OCI-M2 (cell line): ENCODE data around the gene ARRB1.
"Not testable (repeated sequence)": the region's sequence is repeated elsewhere in the genome, so short reads cannot be mapped to it uniquely, and the experiment has no call there.

Experiments
- DNase-seq: peaks from one replicate; lab custom pipeline; 2025; ENCODE audit not compliant: unreplicated experiment; lab: John Stamatoyannopoulos, UW

The ARRB1 gene

DNA sequence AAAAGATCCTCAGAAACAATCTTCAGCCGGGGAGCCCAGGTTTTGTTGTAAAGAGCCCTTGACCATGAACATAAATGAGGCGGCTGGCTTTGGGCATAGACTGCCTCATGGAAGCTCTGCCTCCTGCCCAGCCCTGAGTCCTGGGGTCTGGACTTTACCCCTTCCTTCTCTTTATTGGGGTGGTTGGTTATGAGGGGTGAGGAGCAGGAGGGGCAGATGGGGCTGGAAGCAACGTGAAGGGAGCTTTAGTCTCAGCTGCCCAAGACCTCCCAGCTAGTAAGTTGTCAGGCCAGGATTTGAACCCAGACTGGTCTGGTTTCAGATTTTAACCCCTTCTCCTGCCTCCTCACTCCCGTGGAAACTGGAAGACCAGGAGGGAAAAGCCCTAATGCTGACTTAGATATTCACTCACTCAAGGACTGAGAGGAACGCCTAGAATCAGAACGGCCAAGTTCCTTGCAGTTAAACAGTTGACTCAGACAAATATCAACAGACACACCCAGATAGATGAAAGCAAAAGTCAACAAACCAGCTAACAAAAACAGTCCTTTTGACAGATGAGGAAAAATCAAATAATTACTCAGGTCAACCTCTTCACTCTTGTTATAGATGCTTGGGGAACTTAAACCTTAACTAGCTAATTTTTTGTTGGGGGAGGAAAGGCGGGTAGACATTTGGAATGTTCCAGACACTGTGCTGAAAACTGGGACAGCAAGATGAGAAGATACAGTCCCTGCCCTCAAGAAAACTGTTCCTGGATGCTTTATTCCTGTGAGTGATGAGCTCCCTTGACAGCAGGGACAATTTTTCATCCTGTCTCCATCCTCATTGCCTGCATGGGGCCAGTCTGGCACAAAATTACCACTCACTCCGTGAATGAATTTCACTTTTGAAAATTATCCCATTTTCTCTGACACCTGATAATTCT, 20.8 kb upstream of the ARRB1 start:
- no peak for DNase-seq

DNA sequence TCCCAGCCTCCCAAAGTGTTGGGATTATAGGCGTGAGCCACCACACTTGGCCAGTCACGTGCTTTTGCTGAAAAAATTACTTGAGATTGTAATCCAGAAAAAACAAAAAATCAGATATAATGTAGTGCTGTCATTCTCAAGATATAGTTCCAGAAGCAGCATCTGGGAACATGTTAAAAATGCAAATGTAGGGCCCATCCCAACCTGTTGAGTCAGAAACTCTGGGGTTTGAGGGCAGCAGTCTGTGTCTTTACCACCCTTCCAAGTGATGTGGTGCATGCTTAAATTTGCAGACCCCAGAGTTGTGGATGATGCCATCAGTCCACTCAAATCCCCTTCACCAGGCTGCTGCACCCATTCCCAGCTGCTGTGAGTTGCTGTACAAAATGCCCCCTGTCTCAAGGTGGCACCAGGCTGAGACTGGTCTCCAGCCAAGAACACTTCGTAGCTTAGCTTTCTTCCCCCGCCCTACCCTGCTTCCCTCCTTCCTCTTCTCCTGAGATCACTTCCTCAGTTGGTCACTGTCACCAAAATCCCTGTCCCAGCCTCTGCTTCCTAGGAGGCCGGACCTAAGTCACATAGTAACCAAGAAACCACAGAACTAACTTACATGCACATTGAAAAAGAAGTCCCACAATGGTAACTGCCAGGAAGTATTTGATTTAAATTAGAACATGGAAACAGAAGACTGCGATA, 18.2 kb upstream of the ARRB1 start:
- DNase-seq = no peak

DNA sequence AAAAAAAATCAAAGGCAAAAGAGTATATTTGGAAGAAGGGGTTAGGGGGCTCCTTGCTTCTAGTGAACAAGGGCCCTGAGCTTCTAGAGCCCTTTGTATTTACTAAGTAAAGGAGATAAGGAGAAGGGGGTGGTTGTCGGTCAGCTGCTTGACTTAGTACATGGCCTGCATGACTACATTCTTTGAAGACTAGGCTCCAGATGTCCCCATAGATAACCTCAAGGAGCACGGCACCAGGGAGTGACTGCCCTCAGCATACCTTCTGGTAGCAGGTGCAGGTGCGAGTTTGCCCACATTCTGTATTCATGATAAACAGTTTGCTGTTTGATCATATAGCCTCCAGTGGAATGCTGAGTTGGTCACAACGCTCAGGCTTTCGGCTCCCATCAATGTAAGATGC, 15.4 kb upstream of the ARRB1 start:
- not testable (repeated sequence) for DNase-seq

DNA sequence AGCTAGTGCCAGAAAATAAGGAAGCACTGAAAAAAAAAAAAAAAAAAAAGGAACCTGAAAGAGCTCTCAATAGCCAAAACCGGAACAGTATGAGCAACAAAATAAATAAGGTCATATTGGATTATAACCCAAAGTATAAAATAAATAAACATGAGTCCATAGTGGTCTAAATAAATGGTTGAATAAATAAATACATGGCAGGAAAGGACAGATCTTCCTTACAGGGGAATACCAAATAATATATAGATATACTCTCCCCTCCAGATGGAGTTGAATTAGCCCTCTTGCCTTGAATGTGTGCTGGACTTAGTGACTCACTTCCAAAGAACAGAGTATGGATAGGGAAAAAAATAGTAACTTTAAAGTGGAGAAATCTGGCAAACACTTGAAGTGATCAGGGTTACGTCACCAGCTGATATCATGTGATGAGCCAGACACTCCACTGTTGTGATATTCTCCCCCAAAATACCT, 14.3 kb upstream of the ARRB1 start:
- no peak for DNase-seq

DNA sequence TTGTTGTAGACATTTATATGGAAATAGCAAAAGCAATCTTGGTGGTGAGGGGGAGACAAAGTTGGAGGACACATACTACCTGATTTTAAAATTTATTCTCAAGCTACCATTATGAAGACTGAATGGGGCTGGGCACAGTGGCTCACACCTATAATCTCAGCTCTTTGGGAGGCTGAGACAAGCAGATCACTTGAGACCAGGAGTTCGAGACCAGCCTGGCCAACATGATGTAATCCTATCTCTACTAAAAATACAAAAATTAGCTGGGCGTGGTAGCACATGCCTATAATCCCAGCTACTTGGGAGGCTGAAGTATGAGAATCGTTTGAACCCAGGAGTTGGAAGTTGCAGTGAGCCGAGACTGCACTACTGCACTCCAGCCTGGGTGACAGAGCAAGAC, 10.8 kb upstream of the ARRB1 start:
- DNase-seq = not testable (repeated sequence)

DNA sequence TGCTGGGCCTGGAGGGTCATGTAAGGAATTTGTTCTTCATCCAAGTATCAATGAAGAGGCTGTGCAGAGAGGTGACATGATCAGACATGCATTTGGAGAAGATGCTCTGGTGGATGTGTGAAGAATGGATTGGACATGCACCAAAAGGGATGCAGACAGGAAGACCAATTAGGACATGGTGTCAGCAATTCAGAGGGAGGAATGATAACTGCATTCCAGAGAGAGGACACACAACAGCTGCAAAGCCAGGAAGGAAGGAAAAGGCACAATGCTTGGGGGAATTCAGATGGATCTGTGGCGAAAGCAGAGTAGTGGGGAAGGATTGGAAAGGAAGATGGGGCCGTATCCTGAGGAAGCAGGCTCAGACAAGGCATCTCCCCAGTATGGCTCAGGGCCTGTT, 5.2 kb upstream of the ARRB1 start:
- DNase-seq = no peak

DNA sequence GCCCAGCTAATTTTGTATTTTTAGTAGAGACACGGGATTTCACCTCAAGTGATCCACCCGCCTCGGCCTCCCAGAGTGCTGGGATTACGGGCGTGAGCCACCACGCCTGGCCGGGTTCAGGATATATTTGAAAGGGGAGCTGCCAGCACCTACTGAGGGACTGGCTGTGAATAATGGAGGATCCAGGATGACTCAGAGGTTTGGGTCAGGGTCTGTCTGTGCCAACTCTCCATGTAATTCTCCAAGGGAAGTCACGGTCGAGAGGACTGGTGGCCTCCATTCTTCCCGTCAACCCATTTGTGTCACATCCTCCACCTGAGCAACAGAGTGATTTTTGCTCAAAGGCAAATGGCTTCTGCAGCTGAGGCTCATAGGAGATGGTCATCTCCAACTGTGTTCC, 3.6 kb upstream of the ARRB1 start:
- no peak for DNase-seq

DNA sequence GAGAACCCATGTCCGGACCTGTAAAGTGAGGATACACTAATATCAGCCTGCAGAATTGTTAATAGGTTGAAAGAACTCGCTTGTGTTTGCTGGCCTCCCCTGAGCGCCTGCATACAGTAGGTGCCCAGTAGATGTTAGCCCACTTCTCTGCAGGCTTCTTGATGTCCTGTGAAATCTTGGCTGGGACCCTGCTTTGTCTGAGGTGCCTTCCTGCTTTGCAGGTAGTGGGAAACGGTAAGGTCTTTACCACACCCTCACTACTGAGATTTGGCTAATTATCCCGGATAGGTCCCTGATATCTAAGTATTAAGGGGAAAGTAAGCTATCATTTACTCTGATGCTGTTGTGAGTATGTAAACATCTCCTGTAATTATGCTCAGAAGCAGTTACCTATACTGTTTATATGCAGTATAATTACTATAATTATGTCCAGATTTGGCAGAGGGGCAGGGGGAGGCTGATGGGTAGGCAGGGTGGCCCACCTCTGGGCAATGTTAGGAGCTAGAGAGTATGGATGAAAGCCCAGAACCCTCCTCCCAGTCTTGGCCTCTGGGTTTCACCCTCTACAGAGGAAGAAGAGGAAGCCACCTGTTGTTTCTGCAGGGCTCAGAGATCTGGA, 1.2 kb upstream of the ARRB1 start:
- no peak for DNase-seq

DNA sequence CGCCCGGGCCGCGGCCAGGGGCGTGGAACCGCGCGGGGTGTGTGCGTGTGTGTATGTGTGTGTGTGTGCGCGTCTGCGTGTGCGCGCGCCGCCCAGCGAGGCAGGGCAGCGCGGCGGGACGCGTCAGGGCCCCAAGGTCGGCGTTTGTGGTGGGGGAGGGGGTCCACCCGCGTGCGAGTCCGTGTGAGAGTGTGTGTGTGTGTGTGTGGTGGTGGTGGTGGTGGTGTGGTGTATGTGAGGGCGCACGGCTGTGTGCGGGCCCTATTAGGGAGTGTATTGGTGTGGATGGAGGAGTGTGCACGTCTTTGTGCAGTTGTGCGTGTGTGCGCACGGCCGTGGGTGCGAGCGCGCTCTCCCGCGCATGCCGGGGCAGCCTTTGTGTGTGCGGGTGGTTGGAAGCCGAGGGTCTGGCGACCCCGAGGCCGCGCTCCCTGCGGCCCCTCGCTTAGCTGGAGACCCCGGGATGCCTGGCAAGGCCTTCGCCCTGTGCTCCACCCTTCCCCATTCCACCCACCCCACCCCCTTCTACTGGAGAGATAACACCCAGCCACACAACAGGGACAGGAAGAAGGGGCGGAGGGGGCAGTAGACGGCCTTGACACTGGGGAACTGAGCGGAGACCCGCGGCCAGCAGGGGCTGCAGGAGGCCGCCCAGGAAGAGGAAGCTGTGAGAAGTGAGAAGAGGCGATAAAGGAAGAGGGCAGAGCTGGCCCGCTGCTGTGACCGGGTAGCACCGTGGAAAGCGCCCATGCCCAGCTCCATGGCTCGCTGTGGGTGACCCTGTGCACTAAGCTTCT, 528 bp upstream of the ARRB1 start:
- no peak for DNase-seq

DNA sequence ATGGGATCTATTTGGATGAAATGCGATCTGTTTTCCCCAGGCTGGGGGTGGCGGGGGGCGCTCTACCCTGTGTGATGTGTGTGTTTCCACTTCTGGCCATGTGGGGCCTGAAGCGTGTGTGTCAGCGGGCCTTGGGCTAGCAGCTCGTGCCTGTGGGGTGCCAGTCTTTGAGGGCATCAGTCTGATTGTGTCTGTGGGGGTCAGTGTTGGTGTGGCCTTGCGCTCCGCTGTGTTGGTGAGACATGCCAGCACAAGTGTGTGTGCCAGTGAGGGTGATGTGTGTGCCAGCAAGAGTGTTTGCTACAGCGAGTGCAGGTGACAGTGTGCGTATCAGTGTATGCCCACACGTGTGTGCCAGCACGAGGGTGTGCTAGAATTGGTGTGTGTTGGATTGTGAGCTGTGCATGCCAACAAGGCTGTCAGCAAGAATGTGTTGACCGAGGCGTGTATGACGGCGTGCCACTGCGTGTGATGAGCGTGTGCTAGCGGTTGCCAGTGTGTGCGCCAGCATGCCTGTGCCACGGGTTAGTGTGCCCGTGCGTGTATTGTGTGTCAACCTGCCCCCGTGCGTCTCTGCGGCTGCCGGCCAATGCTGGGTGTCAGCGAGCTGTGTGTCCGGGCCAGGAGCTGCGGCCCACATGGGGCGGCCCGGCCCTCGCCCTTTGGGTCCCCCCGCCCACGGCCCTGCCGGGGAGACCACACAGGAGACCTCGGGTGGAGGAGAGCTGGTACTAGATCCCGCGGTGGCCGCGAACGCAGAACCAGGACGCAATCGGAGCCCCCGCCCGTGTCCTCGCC, 519 bp downstream of the ARRB1 start:
- DNase-seq = no peak

DNA sequence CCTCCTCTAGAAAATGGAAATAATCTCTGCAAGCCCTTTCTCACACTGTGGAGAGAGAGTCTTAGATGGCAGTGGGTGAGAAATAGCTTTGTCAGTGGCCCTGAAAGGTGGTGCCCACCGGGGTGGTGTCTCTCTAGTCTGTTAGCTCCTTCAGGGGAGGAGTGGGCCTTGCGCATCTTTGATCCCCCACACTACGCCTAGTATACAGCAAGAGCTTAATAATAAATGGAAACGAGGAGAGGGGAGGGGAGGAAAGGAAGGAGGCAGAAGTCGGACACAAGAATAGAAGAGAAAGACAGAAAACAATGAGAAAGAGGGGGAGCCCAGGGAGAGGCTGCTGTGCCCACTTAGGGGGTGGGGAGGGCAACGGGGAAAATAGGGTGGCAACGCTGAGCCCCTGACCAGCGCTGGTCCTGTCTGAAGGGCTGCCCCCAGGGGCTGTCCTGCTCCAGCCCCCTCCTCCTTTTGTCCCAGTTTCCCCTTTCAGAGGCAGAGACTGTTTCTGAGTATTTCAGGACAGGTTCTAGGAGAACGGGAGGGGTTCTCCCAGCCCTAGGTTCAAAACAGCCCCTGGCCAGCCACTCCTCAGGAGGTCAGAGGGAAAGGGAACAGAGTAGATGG, 1.2 kb downstream of the ARRB1 start:
- DNase-seq = no peak

DNA sequence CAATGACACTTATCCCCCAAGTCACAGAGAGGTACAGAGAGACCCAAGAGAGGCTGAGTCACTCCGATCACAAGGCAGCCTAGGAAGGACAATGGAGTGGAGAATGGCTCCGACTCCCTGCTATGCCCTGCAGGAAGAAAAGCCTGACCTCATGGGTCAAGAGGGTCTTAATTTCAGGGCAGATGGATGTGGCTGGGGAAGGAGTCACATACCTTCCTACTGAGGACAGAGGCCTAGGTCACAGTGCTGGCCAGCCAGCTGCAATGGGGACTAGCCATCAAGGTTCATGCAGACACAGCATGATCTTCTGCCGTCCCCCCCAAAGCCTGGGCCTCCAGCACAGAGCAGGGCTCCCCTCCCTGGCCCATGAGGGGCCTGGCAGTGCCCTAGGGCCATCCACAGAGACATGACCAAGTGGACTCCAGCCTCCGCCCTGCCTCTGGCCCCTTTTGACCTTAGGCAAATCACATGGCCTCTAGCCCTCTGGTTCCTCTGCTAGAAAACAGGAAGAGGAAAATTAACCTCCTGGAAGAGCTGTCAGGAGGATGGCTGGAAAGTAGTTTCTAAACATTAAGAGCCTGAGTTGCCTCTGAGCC, 1.8 kb downstream of the ARRB1 start:
- no peak for DNase-seq

DNA sequence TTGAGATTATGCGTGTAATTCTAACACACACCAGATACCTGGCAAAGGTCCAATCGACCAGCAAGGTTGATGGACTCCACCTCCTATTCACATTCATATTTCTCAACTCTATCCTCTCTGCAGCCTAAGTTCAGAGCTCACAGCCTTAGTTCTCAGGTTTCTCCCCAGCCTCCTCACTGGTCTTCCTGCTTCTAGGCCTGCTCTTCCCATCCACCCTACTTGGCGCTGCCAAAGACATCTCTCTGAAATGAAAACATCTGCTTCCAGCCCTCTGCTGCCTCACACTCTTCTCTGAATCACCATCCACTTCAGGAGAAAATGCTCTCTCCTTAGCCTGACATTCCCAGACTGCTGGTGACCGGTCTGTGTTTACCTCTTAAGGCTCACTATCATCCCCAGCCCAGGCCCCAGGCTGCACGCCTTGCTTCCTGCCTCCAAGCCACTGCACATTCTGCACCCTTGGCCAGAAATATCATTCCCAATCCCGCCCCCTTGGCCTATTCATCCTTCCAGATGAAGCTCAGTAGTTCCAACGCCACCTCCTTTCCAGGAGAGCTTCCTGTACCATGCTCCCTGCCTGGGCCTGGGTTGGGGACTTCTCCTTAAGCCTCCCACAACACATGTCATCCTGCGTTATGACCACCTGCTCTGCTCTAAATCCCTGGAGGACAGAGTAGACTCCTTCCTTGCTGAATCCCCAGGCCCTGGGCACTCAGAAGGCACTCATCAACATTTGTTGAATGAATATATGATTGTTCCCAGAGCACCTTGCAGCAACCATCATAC, 3.5 kb downstream of the ARRB1 start:
- no peak for DNase-seq

DNA sequence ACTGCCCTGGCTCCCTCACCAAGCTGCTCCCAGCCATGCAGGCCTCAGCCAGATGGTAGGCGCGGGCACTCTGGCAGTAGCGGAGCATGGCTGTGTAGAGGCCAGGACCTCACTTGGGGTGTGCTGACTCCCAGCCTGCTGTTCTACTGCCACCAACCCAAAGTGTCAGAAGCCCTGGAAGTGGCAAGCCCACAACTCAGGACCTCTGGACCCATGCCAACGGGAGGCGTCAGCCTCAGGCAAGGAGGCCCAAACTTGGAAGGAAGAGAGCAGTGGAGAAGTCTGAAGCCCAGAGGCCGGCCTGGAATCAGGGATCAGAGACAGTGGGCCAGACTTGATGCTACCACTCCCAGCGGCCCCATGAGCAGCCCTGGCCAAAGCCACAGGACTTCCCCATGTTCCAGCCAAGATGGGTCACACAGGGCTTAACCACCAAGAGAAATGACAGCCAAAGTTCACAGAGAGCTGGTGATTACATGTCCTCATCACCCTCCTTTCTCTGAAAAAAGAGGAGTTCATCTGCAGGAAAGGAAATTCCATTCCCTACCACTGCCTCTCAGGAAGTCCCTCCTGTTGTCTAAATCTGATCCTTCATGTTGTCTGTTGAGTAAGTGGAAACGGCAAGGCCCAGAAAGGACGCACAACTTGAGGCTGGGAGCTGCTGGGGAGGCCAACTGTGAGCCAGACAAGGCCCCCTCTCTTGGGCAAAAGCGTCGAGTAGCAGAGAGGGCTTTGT, 4.4 kb downstream of the ARRB1 start:
- DNase-seq = no peak

DNA sequence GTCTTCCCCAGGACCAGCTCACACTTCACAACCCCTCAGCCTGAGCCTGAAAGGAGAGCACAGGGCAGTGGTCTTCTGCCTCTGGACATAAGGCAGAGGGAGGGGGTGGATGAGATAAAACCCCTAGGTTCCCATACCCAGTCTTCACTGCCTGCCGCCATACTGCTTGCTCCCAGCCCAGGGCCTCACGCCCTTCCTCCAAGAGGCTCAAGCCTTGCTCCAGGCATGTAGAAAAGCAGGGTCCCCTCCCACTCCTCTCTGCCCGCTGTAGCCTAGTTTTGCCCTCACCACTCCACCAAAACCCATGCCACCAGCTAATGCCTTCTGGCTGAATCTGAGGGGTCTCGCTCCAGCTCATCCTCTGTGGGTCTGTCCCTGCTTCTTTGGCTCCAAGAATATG, 5.2 kb downstream of the ARRB1 start:
- no peak for DNase-seq

DNA sequence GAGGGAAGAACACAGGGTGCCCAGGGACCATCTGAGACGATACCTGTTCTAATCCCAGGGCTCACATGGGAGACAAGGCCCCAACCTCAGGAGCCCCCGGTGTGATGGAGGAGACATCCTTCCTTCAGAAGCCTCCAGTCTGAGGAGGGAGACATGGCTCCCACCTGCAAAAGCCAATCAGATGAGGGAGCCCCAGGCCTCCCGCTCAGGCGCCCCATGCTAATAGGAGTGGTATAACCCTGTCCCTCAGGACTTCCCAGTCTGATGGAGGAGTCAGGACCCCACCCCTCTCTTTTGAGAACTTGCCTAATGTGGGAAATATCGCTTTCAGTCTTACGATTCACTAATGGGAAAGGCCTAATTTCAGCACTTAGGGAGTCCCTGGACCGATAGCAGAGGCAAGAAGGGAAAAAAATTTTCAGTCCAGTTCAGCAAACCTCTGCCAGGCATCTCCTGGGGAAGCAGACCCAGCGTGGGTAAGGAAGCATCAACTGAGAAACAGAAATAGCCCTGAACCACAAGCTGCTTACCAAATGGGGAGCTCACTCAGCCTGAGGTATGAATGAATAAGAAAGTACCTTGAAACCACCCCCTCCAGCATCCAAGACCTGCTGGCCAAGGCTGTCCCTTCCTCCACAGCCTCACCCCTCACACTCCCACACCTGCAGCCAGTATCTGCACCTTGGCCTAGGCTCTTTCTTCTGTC, 5.9 kb downstream of the ARRB1 start:
- no peak for DNase-seq

DNA sequence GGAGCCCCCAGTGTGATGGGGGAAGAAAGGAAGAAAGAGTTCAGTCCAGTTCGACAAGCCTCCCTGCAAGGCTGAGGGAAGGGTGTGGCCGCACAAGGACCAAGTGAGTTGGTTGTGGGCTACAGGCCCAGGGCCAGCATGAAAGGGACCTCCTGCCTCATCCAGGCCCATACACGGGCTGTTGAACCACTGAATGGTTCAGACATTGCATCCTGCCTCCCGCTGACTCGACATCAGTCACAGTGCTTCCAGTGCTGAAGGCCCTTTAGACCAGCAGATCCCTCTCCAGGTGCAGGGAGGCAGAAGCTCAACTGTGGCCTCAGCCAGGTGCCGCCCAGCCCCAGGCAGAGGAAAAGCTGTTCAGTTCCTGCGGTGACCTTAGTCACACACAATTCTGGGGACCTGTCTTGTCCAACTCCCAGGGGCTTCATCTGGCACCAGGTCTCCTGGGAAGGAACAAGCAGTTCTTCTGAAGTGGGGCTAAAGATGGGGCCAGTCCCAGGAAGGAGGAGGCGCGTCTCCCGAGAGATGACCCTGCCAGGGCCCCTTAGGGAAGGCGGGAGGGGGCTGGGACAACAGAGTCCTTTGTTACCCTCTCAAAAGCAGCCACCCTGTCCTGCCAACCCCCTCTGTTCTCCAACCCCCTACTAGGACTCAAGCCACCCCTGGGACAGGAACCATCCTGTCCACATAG, 6.6 kb downstream of the ARRB1 start:
- DNase-seq = no peak
